Measurements from ENCODE around the gene SF3B1.
"Not testable (repeated sequence)": the region's sequence is repeated elsewhere in the genome, so short reads cannot be mapped to it uniquely, and the experiment has no call there.

SF3B1 gene

GRCh38 chr2:197434541-197435513 is at the start of gene SF3B1:
Gene SF3B1 (minus strand): TSS chr2:197435028. CDS start chr2:197434999, 29 bp downstream.
- peak within 1 kb of the TSS; percentile 96 for H3K27ac ChIP-seq (ENCODE audit: low read depth, low read length)
- peaks cover 14% of the 10 kb centered on the region for H3K4me1 ChIP-seq (ENCODE audit: control insufficient read depth, insufficient read depth, low read length)
- no peaks in the 10 kb centered on the region for H3K9me3 ChIP-seq (ENCODE audit: control insufficient read depth, insufficient read depth, low read length)
- H3K4me3 ChIP-seq (ENCODE audit: low read depth, low read length), result peak within 1 kb of the TSS; percentile 99
- peak within 1 kb of the TSS; percentile 100 for H3K9ac ChIP-seq (ENCODE audit: low read depth, low read length)
- H3K27me3 ChIP-seq (ENCODE audit: control insufficient read depth, insufficient read depth, low read length), result no peaks in the 10 kb centered on the region
- H3K36me3 ChIP-seq (ENCODE audit: control insufficient read depth, insufficient read depth, low read length), result peaks cover 5% of the 10 kb centered on the region

DNA sequence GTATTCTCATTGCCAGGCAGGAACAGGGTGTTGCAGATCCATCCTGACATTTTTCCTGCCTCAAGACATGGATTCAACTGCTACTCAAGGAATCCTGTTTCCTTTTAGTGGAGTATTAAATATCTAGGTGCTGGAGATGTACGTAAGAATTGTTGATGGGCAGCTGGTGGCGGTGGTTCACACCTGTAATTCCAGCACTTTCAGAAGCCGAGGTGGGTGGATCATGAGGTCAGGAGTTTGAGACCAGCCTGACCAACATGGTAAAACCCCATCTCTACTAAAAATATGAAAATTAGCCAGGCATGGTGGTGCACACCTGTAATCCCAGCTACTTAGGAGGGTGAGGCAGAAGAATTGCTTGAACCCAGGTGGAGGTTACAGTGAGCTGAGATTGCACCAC is 49.4 kb upstream of the SF3B1 start:
- H3K9ac ChIP-seq (ENCODE audit: low read depth, low read length); H3K9me3 ChIP-seq (ENCODE audit: control insufficient read depth, insufficient read depth, low read length); H3K4me3 ChIP-seq (ENCODE audit: low read depth, low read length); H3K27me3 ChIP-seq (ENCODE audit: control insufficient read depth, insufficient read depth, low read length); H3K27ac ChIP-seq (ENCODE audit: low read depth, low read length); H3K4me1 ChIP-seq (ENCODE audit: control insufficient read depth, insufficient read depth, low read length): not testable (repeated sequence)
- H3K36me3 ChIP-seq (ENCODE audit: control insufficient read depth, insufficient read depth, low read length), result peaks cover 37% of the 10 kb centered on the region

DNA sequence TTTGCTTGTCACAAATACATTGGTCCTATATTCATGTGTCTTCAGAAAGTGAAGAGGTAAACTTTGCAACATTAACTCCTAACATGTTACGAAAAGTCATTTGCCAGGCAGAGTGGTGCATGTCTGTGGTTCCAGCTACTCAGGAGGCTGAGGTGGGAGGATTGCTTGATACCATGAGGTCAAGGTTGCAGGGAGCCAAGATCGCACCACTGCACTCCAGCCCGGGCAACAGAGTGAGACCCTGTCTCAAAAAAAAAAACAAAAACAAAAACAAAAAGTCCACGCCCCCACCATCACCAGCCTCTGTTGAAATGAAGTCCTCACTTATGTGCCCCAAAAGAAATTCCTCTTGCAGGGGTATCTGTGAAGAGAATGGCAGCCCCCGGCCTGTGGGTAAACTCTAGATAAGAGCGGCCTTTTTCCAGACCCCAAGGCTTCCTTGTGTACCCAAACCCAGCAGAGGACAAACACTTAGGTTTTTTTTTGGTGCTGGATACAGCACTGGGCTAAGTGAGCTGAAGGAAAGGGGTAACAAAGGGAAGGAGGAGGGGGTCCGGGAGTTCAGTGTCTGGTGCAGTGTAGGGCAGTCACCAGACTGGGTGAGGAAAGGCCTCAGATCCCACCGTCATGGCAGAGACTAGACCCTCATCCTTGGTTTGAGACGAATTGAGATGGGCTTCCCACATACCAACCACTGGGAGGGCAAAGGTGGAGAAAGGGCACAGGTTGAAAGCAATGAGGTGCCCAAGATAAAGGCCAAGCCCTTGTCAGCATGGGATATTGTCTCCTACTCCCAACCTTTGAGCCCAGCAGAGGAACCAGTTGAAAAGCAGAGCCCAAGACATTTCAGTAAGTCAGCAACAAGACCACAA is 45.6 kb upstream of the SF3B1 start:
- no peak overlapping the region for H3K27ac ChIP-seq (ENCODE audit: low read depth, low read length)
- H3K9ac ChIP-seq (ENCODE audit: low read depth, low read length), result no peak overlapping the region; the same call in 1 of the 2 replicates
- no peaks in the 10 kb centered on the region for H3K27me3 ChIP-seq (ENCODE audit: control insufficient read depth, insufficient read depth, low read length)
- no peaks in the 10 kb centered on the region for H3K4me1 ChIP-seq (ENCODE audit: control insufficient read depth, insufficient read depth, low read length)
- no peak overlapping the region for H3K4me3 ChIP-seq (ENCODE audit: low read depth, low read length)
- peaks cover 24% of the 10 kb centered on the region for H3K36me3 ChIP-seq (ENCODE audit: control insufficient read depth, insufficient read depth, low read length)
- H3K9me3 ChIP-seq (ENCODE audit: control insufficient read depth, insufficient read depth, low read length), result no peaks in the 10 kb centered on the region

GRCh38 chr2:197477797-197478196 is 43.0 kb upstream of the SF3B1 start:
- no peaks in the 10 kb centered on the region for H3K27me3 ChIP-seq (ENCODE audit: control insufficient read depth, insufficient read depth, low read length)
- no peak overlapping the region for H3K27ac ChIP-seq (ENCODE audit: low read depth, low read length)
- H3K4me1 ChIP-seq (ENCODE audit: control insufficient read depth, insufficient read depth, low read length), result no peaks in the 10 kb centered on the region
- peaks cover 47% of the 10 kb centered on the region for H3K36me3 ChIP-seq (ENCODE audit: control insufficient read depth, insufficient read depth, low read length)
- no peaks in the 10 kb centered on the region for H3K9me3 ChIP-seq (ENCODE audit: control insufficient read depth, insufficient read depth, low read length)
- no peak overlapping the region for H3K4me3 ChIP-seq (ENCODE audit: low read depth, low read length)
- H3K9ac ChIP-seq (ENCODE audit: low read depth, low read length), result no peak overlapping the region

- H3K27me3 ChIP-seq (ENCODE audit: control insufficient read depth, insufficient read depth, low read length), result no peaks in the 10 kb centered on the region
- H3K9ac ChIP-seq (ENCODE audit: low read depth, low read length), result no peak overlapping the region
- no peaks in the 10 kb centered on the region for H3K9me3 ChIP-seq (ENCODE audit: control insufficient read depth, insufficient read depth, low read length)
- H3K4me3 ChIP-seq (ENCODE audit: low read depth, low read length), result no peak overlapping the region
- no peaks in the 10 kb centered on the region for H3K4me1 ChIP-seq (ENCODE audit: control insufficient read depth, insufficient read depth, low read length)
- H3K36me3 ChIP-seq (ENCODE audit: control insufficient read depth, insufficient read depth, low read length), result peaks cover 71% of the 10 kb centered on the region
- H3K27ac ChIP-seq (ENCODE audit: low read depth, low read length), result no peak overlapping the region
Measured at GRCh38 chr2:197472166-197472565, 37.3 kb upstream of the SF3B1 start.

DNA sequence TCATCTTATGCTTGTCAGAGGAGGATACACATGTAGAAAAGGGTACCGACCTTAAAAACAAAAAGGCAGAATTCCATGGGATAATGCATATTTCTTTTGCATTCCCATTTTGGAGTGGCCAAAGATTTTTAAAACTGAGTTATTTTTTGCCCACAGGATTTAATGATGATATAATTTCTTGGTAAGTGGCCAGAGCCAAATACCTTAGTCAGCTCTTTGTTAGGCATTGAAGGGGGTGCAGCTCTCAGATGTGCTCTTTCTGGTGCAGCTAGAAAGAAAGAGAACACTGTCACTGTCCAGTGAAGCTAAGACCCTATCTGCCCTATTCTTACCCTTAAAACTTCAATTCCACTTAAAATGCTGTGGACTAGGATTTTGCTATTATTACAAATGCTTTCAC is 29.3 kb upstream of the SF3B1 start:
- Histone ChIP-seq H3K4me1 (ENCODE audit: control insufficient read depth, insufficient read depth, low read length) (no peaks in the 10 kb centered on the region), H3K4me3 (ENCODE audit: low read depth, low read length) (no peak overlapping the region), H3K9me3 (ENCODE audit: control insufficient read depth, insufficient read depth, low read length) (no peaks in the 10 kb centered on the region), H3K27ac (ENCODE audit: low read depth, low read length) (no peak overlapping the region), H3K27me3 (ENCODE audit: control insufficient read depth, insufficient read depth, low read length) (no peaks in the 10 kb centered on the region), H3K9ac (ENCODE audit: low read depth, low read length) (no peak overlapping the region), H3K36me3 (ENCODE audit: control insufficient read depth, insufficient read depth, low read length) (peaks cover 50% of the 10 kb centered on the region)

DNA sequence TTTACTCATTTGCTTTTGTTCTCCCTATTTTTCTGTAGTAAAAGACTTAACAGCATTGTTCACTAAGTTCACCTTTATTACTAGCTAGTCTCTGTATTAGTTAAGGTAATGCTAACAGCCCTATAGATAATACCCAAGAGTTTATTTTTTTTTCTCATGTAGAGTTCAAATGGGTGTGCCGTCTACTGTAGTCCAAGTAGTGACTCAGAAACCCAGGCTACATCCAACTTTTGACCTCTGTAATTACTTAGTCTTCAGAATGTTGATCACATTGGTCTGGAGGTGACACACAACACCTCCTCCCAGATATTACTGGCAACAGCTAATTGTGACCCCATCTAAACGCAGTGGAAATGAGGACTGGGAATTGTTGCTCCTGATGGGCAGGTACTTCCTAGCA is 26.2 kb upstream of the SF3B1 start:
- H3K27ac ChIP-seq (ENCODE audit: low read depth, low read length), result no peak overlapping the region
- no peaks in the 10 kb centered on the region for H3K27me3 ChIP-seq (ENCODE audit: control insufficient read depth, insufficient read depth, low read length)
- no peak overlapping the region for H3K9ac ChIP-seq (ENCODE audit: low read depth, low read length)
- H3K36me3 ChIP-seq (ENCODE audit: control insufficient read depth, insufficient read depth, low read length), result peaks cover 34% of the 10 kb centered on the region
- H3K4me1 ChIP-seq (ENCODE audit: control insufficient read depth, insufficient read depth, low read length), result no peaks in the 10 kb centered on the region
- no peak overlapping the region for H3K4me3 ChIP-seq (ENCODE audit: low read depth, low read length)
- no peaks in the 10 kb centered on the region for H3K9me3 ChIP-seq (ENCODE audit: control insufficient read depth, insufficient read depth, low read length)

DNA sequence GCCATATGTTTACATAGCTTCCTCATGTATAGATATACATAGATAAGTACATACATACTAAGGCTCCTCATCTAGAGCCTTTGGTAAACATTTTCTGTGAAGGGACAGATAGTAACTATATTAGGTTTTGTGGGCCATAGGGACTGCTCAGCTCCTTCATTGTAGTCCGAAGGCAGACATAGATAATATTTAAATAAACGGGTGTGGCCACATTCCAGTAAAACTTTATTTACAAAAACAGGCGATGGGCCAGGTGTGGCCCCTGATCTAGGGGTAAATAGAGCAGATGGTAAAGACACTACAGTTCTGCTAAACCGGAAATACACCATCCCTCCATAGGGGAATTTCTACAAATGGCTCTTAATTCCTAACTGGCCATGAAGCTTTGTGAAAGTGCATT is 25.8 kb upstream of the SF3B1 start:
- Histone ChIP-seq H3K4me3 (ENCODE audit: low read depth, low read length) (no peak overlapping the region), H3K9ac (ENCODE audit: low read depth, low read length) (no peak overlapping the region), H3K27me3 (ENCODE audit: control insufficient read depth, insufficient read depth, low read length) (no peaks in the 10 kb centered on the region), H3K36me3 (ENCODE audit: control insufficient read depth, insufficient read depth, low read length) (peaks cover 32% of the 10 kb centered on the region), H3K9me3 (ENCODE audit: control insufficient read depth, insufficient read depth, low read length) (no peaks in the 10 kb centered on the region), H3K27ac (ENCODE audit: low read depth, low read length) (no peak overlapping the region), H3K4me1 (ENCODE audit: control insufficient read depth, insufficient read depth, low read length) (no peaks in the 10 kb centered on the region)

- H3K9ac ChIP-seq (ENCODE audit: low read depth, low read length), result no peak overlapping the region
- H3K27me3 ChIP-seq (ENCODE audit: control insufficient read depth, insufficient read depth, low read length), result no peaks in the 10 kb centered on the region
- no peaks in the 10 kb centered on the region for H3K9me3 ChIP-seq (ENCODE audit: control insufficient read depth, insufficient read depth, low read length)
- no peak overlapping the region for H3K4me3 ChIP-seq (ENCODE audit: low read depth, low read length)
- H3K27ac ChIP-seq (ENCODE audit: low read depth, low read length), result no peak overlapping the region
- peaks cover 8% of the 10 kb centered on the region for H3K36me3 ChIP-seq (ENCODE audit: control insufficient read depth, insufficient read depth, low read length)
- H3K4me1 ChIP-seq (ENCODE audit: control insufficient read depth, insufficient read depth, low read length), result peaks cover 10% of the 10 kb centered on the region
Measured at GRCh38 chr2:197455428-197455827, 20.6 kb upstream of the SF3B1 start.

DNA sequence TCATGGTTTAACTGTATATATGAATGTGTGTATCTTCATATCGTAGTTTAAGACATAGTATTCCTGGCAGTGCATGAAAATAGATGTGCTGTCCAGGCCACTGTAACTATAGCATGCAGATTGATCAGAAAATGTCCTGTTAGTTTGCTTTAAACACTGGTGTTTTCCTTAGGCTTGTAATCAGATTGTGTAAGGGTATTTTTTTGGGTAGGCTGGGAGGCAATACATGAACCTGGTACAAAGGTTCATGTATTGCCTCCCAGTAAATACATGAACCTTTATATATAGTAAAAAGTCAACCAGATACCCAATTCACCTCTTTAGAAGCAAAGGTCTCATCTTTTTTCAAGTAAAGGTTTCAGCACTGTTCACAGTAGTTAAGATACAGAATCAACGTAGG is 20.1 kb upstream of the SF3B1 start:
- Histone ChIP-seq H3K4me1 (ENCODE audit: control insufficient read depth, insufficient read depth, low read length) (peaks cover 10% of the 10 kb centered on the region), H3K9ac (ENCODE audit: low read depth, low read length) (no peak overlapping the region)

More for the DNA sequence above, 20.1 kb upstream of the SF3B1 start:
- Histone ChIP-seq H3K9me3 (ENCODE audit: control insufficient read depth, insufficient read depth, low read length) (no peaks in the 10 kb centered on the region), H3K27ac (ENCODE audit: low read depth, low read length) (no peak overlapping the region), H3K27me3 (ENCODE audit: control insufficient read depth, insufficient read depth, low read length) (no peaks in the 10 kb centered on the region), H3K4me3 (ENCODE audit: low read depth, low read length) (peak overlapping the region; percentile 79), H3K36me3 (ENCODE audit: control insufficient read depth, insufficient read depth, low read length) (peaks cover 3% of the 10 kb centered on the region; the same call in 1 of the 2 replicates)

Data from HUES48 (cell line).